MV-4-11 (cell line): ENCODE measurements around the gene RXRA.
A peak's percentile ranks its signal among the peaks of the same experiment; 100 is the strongest.

Experiments
- DNase-seq: peaks from one replicate; lab custom pipeline; 2025; lab: John Stamatoyannopoulos, UW

The RXRA gene

DNA sequence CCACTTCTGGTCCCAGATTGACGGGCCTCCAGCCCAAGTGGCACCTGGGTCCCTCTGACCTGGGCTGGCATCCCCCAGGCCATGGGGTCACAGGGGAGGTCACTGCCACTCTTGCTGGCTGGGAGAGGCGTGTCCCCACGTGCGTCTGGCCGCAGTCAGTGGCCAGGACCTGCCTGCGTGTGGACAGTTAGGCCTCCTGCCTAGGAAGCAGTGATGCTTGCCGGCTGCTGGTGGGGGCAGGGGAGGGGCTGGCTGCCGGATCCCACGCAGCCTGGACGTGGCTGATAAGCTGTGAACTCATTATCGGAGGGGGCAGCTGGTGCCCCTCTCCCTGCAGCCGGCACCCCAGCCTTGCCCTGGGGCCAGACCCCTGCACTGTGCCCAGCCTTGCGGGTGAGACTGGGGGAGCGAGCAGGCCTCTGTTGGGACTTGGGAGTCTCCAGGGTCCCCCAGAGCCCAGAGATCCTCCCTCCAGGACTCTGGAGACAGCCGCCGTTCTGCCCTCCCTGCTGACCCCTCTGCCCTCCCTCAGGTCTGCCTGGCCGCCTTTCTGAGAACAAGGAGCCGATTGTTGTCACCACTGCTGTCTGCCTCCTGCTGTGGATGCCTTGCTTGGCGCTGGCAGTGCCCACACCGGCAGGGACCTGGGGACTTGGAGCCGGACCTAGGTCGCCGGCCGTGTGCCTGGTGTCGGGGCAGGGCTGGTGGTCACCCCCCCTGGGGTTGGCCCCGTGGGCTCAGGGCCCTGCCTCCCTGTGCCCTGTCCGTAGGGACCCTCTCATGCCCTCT is 12.3 kb downstream of the RXRA start:
- DNase-seq, result no peak

DNA sequence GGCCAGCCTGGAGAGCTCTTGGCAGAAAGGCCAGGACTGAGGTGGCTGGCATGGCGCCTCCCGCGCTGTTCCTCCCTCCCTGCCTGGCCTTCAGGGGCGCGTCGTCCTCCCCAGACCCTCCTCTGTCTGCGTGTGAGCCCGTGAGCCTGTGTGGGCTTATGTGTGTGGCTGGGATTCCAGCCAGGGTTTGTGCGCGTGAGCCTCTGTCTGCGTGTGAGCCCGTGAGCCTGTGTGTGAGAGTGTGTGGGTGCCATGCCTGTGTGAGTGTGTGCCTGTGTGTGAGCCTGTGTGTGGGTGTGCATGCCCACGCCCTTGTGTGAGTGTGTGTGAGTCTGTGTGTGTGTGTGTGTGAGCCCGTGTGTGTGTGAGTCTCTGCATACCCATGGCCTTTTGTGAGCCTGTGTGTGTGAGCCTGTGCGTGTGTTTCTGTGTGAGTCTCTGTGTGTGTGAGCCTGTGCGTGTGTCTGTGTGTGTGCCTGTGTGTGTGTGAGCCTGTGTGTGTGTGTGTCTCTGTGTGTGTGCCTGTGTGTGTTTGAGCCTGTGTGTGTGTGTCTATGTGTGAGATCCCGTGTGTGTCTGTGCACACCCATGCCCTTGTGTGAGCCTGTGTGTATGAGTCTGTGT is 13.0 kb downstream of the RXRA start:
- peak; percentile 64 for DNase-seq

DNA sequence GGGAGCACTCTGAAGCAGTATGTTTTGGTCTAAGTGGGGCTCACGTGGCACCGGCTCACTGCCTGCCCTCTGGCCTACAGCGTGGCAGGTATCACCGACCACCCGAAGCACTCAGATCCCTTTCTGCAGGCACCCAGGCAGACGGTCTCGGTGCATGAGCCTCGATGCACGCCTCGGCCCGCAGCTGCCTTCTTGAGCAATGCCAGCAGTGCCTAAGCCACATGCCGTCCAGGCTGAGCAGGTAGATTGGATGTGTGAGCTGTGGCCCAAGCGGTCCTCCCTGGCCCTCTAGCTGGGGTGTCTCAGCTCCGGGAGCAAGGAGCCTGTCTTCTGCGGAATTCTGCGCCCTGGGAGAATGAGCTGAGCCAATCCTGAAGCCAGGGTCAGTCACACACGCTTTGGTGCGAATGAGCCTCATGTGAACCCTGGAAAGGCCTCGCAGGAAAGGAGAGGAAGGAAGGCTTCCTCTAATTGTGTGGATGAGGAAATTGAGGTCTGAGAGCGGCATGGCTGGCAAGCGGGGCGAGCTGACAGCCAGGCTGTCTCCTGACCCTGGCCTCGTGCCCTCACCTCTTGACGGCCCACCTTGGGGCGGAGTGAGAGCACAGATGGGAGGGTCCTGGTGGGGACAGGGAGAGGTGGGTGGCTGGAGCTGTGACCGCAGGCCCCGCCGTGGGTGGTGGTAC is 14.4 kb downstream of the RXRA start:
- peak; percentile 73 for DNase-seq

DNA sequence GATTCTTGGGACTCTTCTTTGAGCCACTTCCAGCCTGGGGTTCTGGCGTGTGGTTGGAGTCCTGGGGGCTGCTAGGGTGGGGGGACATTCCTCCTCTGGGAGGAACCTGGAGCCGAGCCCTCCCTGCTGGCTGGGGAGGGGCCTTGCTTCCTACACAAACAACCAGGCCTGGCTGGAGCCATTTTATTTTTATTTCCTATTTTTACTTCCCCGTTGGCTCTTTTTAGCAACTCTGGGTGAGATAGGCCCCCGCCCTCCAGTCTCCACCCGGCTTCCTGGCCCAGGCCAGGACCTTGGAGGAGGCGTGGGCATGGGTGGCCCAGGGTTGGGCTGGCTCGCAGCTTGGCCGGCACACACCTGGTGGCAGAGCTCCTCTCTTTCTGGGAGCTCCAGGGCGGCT is 15.1 kb downstream of the RXRA start:
- DNase-seq, result peak; percentile 80

DNA sequence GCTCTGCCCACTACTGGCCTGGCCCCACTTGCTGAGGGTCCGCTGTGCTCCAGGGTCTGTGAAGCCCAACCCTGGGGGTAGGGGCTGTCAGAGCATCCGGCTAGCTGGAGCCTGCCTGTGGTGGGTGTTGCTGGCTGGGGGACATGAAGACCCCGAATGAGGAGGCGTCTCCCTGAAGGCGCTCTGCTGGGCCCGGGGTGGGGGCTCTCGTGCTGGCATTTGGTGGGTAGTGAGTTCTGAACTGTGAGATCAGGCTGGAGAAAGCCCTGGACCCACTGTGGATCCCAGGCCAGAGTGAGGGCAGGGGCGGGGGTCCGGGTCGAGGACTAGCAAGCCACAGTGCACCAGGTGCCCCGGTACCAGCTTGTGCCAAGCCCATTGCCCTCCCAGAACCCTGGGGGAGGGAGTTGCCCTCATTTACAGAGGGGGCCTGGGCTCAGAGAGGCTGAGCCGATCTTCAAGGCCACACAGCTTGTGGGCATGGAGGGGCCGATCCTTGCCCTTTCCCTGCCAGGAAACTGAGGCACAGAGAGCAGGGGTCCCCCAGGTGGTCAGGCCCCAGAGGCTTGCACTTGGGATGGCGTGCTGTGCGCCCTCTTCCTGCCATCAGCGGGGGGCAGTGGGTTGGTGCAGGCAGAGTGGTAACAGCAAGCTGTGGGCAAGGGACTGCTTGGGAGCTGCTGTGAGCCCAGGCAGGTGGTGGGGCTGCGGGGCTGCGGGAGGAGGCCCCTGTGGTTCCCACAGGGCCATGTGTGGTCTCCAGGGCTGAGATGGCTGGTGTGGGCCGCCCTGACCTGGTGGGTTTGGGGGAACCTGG is 15.9 kb downstream of the RXRA start:
- DNase-seq, result no peak

DNA sequence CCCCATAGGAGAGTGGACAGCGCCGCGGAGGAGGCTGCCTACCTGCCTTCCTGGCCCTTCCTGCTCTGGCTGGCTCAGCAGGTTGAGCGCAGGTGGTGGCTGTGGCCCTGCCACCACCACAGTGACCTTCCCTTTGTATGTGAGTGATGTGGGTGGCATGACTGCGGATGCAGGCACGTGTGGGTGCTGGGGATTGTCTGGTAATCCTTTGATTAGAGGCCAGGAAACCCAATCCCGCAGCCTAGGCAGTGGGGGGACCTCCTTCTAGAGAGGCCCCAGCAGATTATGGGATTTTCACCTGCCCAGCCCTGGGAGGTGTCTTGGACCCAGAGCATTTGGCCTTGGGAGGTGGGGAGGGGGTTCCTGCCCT is 16.5 kb downstream of the RXRA start:
- no peak for DNase-seq

DNA sequence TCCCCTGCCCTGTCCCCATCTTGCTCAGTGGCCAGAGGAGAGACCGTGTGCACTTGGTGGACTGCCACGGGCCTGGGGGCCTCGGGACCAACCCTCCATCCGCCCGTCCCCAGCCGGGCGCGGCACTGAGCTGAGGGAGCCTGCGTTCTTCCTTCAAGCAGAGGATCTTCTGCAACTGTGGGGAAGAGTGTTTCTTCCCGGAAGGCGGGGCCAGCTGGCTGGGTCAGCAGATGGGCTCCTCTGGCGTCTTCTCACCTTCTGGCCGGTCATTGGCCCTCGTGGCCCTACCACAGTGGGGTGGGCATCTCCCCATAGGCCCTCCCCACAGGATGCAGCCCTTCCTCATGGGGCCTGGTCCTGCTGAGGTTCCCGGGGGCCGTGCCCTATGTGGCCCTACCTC is 17.4 kb downstream of the RXRA start:
- no peak for DNase-seq

DNA sequence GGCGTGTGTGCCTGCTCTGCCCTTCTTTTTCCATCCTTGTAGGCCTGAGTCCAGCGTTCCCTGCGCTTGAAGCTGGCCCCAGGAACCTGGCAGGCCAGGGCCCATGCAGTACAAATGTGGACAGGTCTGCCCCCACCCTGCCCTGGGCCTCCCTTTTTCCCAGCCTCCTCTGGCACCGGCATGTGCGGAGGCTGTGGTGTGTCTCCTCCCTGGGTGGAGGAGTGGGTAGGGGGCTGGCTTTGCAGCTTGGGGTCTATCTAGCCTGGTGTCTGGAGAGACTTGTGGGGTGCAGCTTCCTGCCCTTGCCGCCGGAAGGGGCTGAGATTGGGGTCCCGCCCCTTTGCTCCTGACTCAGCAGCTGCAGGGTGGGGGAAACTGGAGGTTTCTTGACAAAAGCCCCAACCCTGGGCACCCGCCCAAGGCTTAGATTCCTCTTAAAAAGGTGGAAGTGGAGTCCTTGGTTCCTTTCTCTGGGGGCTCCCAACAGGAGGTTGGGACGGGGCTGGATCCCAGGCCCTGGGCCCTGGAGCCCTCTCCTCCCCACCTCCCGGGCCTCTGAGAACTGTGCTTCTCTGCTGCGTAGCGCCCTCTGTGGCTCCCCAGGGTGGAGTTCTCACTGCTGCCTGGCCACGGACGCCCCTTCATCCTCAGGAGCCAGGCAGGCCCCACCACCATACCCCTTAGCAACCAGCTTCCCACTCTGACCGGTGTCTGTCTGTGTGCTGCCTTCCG is 18.0 kb downstream of the RXRA start:
- peak; percentile 31 for DNase-seq

DNA sequence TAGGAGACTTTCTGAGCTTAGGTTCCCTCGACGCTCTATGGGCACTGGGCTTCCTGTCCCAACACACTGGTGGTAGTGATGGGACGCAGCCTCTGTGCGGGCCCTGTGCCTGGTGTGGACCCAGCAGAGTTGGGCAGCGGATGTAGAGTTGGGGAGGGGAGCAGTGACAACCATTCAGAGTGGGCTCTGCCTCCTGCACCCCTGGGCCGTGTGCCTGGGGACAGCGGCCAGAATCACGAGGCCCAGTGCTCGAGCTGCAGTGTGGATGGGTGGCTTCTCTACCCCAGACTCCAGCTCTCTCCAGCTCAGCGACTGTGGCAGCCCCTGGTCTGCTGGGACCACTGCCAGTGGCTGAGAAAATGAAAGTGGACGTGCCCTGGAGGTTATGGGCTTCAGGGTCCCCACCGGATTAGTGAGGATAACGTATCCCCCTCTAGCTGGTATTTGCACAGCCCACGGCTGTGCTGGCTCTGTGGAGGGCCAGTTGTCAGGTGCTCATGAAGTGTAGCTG is 18.6 kb downstream of the RXRA start:
- no peak for DNase-seq

DNA sequence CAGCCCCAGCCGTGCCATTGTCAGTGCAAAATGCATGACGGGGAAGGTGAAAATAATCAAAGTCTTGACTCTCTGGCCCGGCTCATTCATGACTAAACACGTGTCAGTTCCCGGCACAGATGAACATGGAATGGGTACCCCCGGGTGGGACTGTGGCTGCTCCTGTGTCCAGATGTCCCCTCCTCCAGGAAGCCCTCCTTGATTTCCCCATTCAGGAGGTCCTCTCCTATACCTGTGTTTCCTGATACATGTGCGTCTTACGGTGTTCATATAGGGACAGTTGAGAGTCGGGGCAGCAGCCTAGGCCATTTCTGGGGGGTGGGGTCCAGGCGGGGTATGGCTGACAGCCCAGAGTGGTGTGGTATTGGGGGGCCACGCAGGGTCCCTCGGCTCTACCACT is 19.5 kb downstream of the RXRA start:
- DNase-seq, result no peak

DNA sequence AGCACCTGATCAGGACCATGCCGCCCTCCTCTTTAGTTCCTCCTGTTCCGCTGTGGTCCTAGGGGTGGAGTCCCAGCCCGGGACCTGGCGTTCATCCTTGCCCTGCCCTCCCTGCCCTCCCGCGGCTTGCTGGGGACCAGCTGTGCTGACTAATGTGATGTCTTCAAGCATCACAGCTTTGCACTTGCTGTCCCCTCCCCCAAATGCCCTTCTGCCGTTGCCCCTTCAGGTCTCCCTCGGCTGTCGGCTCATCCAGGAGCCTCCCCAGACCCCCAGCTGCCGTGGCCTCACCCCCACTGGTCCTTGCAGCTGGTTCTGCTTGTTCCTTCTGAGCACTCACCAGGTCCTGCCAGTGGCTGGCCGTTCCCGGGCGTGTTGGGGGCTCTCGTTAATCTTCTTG is 19.9 kb downstream of the RXRA start:
- no peak for DNase-seq

DNA sequence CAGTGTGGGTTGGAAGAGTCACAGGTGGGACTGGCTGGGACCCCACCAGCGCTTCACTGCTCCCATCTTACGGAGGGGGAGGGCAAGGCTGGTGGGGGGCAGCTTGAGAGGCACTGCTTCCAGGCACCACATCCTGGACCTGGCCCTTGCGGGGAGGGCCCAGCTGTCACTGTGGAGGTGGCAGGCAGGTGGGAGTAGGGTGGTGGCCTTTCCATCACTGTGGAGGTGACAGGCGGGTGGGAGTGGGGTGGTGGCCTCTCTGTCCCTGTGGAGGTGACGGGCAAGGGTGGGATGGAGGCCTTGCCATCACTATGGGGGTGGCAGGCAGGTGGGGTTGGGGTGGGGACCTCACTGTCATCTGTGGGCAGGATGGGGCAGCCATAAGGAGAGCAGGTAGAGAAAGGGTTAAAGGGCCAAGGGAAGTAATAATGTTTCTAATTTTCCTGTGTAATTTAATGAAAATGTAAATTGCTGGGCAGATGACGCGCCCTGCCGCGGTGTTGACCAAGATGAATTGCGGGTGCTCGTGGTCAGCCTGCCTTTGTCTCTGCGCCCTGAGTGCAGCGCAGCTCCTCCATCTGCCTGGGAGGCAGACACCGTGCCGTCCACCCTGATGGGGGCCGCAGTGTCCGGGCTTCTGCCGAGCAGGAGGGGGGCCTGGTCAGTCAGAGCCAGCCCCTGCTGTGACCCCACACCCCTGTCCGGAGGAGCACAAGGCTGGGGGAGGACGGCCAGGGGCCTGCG is 20.8 kb downstream of the RXRA start:
- no peak for DNase-seq

DNA sequence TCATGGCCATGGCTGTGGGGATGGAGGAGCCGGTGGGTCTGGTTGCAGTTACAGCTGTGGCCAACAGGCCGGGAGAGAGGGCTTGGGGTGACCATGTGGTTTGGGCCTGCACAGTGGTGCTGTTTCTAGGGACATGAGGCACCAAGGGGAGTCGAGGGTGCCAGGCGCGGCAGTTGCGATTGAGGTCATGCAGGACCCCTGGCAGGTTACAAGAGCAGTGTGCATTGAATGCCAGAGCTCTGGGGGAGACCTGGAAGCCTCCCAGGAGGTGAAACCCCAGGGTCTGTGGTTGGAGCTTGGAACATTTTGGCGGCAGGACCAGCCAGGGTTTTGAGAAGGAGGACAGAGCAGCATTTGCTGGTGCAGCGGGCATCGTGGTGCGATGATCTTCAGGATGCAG is 21.7 kb downstream of the RXRA start:
- no peak for DNase-seq

DNA sequence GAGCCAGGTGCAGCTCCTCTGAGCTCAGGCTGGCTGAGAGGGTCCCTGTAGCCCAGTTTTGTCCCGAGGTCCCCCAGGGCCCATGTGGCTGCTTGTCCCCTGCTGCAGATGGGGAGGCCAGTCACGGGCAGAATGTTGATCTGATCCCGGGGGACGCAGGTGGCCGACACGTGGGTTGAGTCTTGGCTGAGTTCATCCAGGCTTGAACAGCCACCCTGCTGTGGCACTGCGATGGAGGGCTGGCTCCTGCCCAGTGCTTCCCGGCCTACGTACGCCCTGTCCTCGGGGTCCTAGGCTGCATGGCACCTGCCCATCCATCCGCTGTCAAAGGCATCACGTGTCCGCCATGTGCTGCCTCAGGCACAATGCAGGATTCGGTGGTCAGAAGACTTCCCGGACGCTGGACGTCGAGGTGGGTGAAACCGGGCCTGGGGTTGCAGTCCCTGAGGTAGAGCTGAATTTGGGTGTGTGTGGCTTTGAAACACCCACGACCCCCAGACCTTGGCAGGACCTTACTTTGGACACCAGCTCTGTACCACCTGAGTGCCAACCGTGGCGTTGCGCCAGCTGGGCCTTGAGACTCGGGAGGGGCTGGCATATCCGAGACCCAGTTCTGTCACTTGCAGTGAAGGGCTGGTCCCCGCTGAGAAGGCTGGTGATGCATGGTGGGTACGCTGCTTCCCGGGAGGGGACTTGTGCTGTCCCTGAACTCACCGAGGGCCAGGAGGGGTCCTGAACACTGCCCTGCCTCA is 22.3 kb downstream of the RXRA start:
- no peak for DNase-seq

DNA sequence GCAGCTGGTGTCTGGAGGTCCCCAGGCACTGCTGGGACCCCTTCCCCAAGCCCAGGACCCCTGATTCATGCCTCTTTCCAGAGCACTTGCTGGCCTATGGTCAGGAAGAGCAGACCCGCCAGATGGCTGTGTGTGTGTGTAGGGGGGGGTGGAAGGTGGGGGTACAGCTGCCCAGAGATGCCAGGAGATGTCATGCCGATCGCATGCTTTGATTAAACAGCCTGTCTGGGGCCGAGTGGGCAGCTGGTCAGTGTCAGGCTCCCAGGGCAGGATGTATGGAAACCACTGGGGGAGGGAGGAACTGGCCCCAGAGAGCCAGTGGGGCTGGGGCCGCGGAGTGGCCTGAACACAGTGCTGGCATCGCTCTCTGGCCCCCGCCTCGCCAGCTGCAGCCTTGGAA is 23.7 kb downstream of the RXRA start:
- DNase-seq, result no peak

DNA sequence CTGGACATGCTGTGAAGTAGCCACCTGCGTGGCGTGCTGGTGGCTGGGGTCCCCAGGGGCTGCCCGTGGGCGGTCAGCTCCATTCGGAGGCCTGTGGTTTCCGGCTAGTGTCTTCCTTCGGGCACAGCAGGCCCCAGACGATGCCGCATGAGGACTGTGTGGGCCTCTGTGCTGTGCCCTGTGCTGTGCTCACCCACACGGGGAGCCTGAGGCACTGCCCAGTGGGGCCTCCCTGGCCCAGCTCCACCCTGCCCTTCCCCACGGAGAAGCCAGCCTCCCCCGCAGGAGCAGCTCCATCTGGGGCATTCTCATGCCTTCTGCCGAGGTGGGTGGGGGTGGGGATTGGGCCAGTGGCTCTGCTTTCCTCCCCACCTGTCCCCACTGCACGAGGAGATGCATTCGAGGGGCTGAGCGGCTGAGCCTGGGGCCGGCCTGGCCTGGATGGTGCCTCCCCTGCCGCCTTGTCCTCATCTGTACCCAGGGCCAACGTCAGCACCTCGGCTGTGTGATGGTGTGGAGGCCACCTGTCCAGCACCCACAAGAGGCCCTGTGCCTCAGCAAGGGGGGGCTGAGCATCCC is 24.2 kb downstream of the RXRA start:
- DNase-seq, result no peak

DNA sequence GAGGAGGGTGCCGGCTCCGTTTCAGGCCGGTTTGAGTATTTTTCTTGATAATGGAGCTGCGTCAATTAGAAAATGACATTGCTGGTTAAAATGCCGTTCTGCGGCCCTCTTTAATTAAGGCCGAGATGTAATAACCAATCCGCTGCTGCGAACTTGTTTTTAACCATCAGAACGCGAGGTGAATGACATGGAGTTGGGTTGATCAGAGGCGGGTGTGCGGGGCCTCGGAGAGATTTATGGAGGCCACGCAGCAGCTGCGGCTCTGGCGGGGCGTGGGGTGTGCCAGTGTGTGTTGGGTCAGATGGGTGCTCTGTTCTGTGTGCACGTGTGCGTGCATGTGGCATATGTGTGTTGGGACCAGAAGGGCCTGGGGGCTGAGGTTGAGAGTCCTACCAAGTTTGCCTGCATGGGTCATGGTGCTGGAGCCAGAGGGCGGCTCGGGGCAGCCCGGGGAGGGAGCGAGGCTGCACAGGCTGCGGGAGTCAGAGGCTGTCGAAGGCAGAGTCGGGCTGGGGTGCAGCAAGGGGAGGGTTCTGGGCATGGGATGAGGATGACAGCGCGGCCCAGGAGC is 25.4 kb downstream of the RXRA start:
- DNase-seq, result no peak

DNA sequence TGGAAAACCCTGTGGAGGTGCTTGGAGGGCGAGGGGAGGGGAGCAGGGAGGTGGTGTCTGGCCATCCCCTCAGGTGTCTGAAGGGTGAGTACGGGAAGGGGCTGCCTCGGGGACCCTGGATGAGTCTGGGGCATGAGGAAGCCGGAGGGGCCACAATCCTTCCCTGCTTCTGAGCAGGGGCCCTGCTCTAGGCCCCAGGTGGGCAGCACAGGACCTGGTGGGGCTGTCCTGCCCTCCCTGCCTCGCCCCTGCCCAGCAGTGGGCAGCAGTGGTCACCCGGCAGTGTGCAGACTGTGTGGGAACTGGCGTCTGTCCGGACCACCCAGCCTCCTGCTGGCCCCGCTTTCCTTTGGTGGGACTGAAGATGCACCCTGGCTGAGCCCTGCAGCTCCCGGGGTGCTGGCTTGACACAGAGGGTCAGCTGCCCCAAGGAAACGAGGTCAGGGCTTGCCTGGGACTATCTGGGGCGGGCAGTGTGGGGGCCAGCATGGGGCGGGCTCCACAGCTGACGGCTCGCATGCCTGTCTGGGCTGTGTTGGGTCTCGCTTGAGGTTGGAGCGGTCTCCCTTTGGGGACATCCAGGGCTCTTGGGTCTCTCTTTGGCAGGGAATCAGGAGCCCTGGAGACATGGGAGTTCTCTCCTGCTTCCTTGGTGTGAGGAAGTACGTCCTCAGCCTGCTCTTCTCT is 26.1 kb downstream of the RXRA start:
- DNase-seq, result no peak

DNA sequence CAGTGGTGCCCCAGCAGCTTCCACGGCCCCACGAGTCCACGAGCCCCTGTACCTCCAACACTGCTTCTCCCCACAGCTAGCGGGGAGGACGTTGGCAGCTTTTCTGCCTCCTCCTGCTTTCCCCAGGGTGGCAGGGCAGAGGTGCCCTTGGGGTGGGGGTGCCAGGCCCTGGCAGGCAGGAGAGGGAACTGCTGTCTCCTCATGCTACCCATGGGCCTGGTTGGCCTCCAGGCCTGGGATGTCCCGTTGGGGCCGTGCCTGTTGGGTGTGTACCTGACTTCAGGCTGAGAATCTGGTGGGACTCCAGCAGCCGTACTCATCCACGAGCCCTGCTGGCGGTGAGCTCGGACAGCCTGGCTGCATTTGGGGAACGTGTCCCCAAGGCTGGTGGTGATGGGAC is 27.3 kb downstream of the RXRA start:
- DNase-seq, result no peak
